ENCODE results near the gene FNBP1L. TPM values are rescaled to one million over a fixed set of nuclear protein-coding genes. Genes with fewer than 3 reads are reported as not detected.

Gene FNBP1L
- total and polyA plus RNA-seq, 2 donors from 2014 or later: 32.7 to 57.3 TPM

- no peak for TF ChIP-seq CTCF (IDR thresholded peaks at IDR 0.05; ENCODE audit: borderline replicate concordance, extremely low read depth, insufficient read depth)
- H3K27me3 ChIP-seq (ENCODE audit: control insufficient read depth, insufficient read depth, low read length): no peaks in the 10 kb centered on the region
- peaks cover 0 to 6% (median 3%) of the 10 kb centered on the region in 3 donors for H3K4me1 ChIP-seq (ENCODE audit: control insufficient read depth in 2 of 3, insufficient read depth in 2 of 3, low read depth in 1 of 3, low read length in 3 of 3)
- no peak overlapping the region for H3K27ac ChIP-seq (ENCODE audit: low read depth in 2 of 2, low read length in 2 of 2)
- H3K9ac ChIP-seq (ENCODE audit: low read length in 3 of 3): no peak overlapping the region
- intact Hi-C loops (cut with DNase I): no loop called here
- H3K36me3 ChIP-seq (ENCODE audit: control insufficient read depth in 2 of 3, insufficient read depth in 3 of 3, low read length in 3 of 3): no peaks in the 10 kb centered on the region
- H3K4me3 ChIP-seq (ENCODE audit: low read length in 3 of 3): no peak overlapping the region
- FAIRE-seq: no peak
- no peak for DNase-seq
- H3K9me3 ChIP-seq (ENCODE audit: control insufficient read depth in 2 of 3, insufficient read depth in 1 of 3, low read length in 3 of 3): no peaks in the 10 kb centered on the region
Measured at GRCh38 chr1:93501829-93502369, 54.0 kb downstream of the FNBP1L start.

- no peaks in the 10 kb centered on the region for H3K36me3 ChIP-seq (ENCODE audit: control insufficient read depth in 2 of 3, insufficient read depth in 3 of 3, low read length in 3 of 3)
- no peak for FAIRE-seq
- peaks cover 0 to 6% (median 3%) of the 10 kb centered on the region in 3 donors for H3K4me1 ChIP-seq (ENCODE audit: control insufficient read depth in 2 of 3, insufficient read depth in 2 of 3, low read depth in 1 of 3, low read length in 3 of 3)
- no peak for DNase-seq
- no peaks in the 10 kb centered on the region for H3K27me3 ChIP-seq (ENCODE audit: control insufficient read depth, insufficient read depth, low read length)
- intact Hi-C loops (cut with DNase I): no loop called here
- H3K27ac ChIP-seq (ENCODE audit: low read depth in 2 of 2, low read length in 2 of 2): no peak overlapping the region
- H3K9me3 ChIP-seq (ENCODE audit: control insufficient read depth in 2 of 3, insufficient read depth in 1 of 3, low read length in 3 of 3): no peaks in the 10 kb centered on the region
- H3K9ac ChIP-seq (ENCODE audit: low read length in 3 of 3): no peak overlapping the region
- no peak for TF ChIP-seq CTCF (IDR thresholded peaks at IDR 0.05; ENCODE audit: borderline replicate concordance, extremely low read depth, insufficient read depth)
- H3K4me3 ChIP-seq (ENCODE audit: low read length in 3 of 3): no peak overlapping the region
Measured at GRCh38 chr1:93502571-93502970, 54.7 kb downstream of the FNBP1L start.

DNA sequence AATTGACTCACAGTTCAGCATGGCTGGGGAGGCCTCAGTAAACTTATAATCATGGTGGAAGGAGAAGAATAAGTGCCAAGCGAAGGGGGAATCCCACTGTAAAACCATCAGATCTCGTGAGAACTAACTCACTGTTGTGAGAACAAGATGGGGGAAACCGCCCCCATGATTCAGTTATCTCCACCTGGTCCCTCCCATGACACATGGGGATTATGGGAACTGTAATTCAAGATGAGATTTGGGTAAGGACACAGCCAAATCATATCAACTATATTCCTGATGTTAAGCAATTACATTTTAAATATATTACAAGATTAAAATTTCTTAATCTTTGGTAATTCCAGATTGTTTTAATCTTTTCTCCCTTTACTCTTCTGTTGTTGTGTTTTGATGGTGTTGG, 55.2 kb downstream of the FNBP1L start:
- H3K27me3 ChIP-seq (ENCODE audit: control insufficient read depth, insufficient read depth, low read length): no peaks in the 10 kb centered on the region
- no peaks in the 10 kb centered on the region for H3K36me3 ChIP-seq (ENCODE audit: control insufficient read depth in 2 of 3, insufficient read depth in 3 of 3, low read length in 3 of 3)
- H3K9me3 ChIP-seq (ENCODE audit: control insufficient read depth in 2 of 3, insufficient read depth in 1 of 3, low read length in 3 of 3): no peaks in the 10 kb centered on the region
- H3K27ac ChIP-seq (ENCODE audit: low read depth in 2 of 2, low read length in 2 of 2): no peak overlapping the region
- no peak overlapping the region for H3K9ac ChIP-seq (ENCODE audit: low read length in 3 of 3)
- FAIRE-seq (no peak), DNase-seq (no peak)
- intact Hi-C loops (cut with DNase I): no loop called here
- H3K4me3 ChIP-seq (ENCODE audit: low read length in 3 of 3): no peak overlapping the region
- TF ChIP-seq CTCF (IDR thresholded peaks at IDR 0.05; ENCODE audit: borderline replicate concordance, extremely low read depth, insufficient read depth): no peak
- H3K4me1 ChIP-seq (ENCODE audit: control insufficient read depth in 2 of 3, insufficient read depth in 2 of 3, low read depth in 1 of 3, low read length in 3 of 3): peaks cover 0 to 6% (median 3%) of the 10 kb centered on the region in 3 donors

DNA sequence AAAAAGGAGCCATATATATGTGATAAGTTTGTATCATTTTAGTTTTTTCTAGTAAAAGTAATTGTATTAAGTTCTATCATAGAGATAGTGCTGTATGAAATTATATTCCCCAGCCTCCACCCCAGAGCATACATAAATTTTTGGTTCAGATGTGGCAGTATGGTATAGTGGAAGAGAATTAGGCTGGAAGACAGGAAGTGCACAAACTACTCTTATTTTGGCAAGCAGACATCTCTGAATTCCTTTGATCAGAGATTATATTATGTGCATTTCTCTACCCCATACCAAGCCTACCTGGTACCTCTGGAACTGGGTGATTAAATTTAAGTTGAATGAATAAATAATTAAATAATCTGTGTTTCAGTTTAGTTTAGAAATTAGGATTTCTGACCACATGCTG, 55.9 kb downstream of the FNBP1L start:
- Histone ChIP-seq H3K4me3 (ENCODE audit: low read length in 3 of 3) (no peak overlapping the region), H3K36me3 (ENCODE audit: control insufficient read depth in 2 of 3, insufficient read depth in 3 of 3, low read length in 3 of 3) (no peaks in the 10 kb centered on the region), H3K27me3 (ENCODE audit: control insufficient read depth, insufficient read depth, low read length) (no peaks in the 10 kb centered on the region), H3K9ac (ENCODE audit: low read length in 3 of 3) (no peak overlapping the region), H3K4me1 (ENCODE audit: control insufficient read depth in 2 of 3, insufficient read depth in 2 of 3, low read depth in 1 of 3, low read length in 3 of 3) (peaks cover 0 to 6% (median 3%) of the 10 kb centered on the region in 3 donors), H3K27ac (ENCODE audit: low read depth in 2 of 2, low read length in 2 of 2) (no peak overlapping the region), H3K9me3 (ENCODE audit: control insufficient read depth in 2 of 3, insufficient read depth in 1 of 3, low read length in 3 of 3) (no peaks in the 10 kb centered on the region)
- FAIRE-seq: no peak
- intact Hi-C loops (cut with DNase I): no loop called here
- no peak for TF ChIP-seq CTCF (IDR thresholded peaks at IDR 0.05; ENCODE audit: borderline replicate concordance, extremely low read depth, insufficient read depth)
- no peak for DNase-seq

Measured in kidney (tissue), 14 donors.